SH-SY5Y (cell line): Measurements from ENCODE around the gene SOS2.

ENCODE experiments used
- GATA2 ChIP-seq: IDR thresholded peaks from 2 replicates; pipeline ENCODE4 v1.6.1; 2011; ENCODE audit warnings: mild to moderate bottlenecking, low read depth, low read length
- GATA3 ChIP-seq: IDR thresholded peaks from 2 replicates; pipeline ENCODE4 v1.6.1; 2011; ENCODE audit warnings: low read depth, mild to moderate bottlenecking, low read length, moderate library complexity

DNA sequence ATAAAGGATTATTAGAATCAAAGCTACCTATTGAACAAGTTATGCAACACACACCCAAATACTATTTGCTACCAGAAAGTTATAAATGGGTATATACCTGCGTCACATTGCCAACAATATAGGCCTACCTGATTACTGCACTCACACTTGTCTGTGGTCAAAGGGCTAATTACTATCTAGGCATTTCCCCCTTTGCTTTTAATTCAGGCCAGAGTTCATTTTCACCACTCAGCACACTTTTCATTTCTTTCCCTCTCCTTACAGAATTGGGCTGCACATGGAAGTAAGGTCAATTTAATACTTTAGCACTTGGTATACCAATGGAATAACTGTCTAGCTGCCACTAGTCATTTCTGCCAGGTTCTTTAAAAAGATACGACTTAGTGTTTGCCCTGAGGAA, 1.7 kb downstream of the SOS2 start:
- no peak for TF ChIP-seq GATA3
- TF ChIP-seq GATA2, result no peak
